ENCODE data around the gene MYH15.

- TF ChIP-seq YBX1 (IDR thresholded peaks at IDR 0.05) (no peak), MYC (IDR thresholded peaks at IDR 0.05; ENCODE audit: insufficient read depth, insufficient read length, insufficient replicate concordance, low read length, severe bottlenecking) (no peak), SIX5 (IDR thresholded peaks at IDR 0.05; ENCODE audit: low read depth, low read length, severe bottlenecking) (no peak), BMI1 (IDR thresholded peaks at IDR 0.05; ENCODE audit: borderline replicate concordance) (no peak), ZBTB40 (IDR thresholded peaks at IDR 0.05; ENCODE audit: borderline replicate concordance) (no peak), TAF1 (IDR thresholded peaks at IDR 0.05; ENCODE audit: borderline replicate concordance, low read depth, low read length) (no peak), CHD2 (IDR thresholded peaks at IDR 0.05; ENCODE audit: borderline replicate concordance, low read depth, low read length) (no peak)
- TF ChIP-seq, protein P1, sequence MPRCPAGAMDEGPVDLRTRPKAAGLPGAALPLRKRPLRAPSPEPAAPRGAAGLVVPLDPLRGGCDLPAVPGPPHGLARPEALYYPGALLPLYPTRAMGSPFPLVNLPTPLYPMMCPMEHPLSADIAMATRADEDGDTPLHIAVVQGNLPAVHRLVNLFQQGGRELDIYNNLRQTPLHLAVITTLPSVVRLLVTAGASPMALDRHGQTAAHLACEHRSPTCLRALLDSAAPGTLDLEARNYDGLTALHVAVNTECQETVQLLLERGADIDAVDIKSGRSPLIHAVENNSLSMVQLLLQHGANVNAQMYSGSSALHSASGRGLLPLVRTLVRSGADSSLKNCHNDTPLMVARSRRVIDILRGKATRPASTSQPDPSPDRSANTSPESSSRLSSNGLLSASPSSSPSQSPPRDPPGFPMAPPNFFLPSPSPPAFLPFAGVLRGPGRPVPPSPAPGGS (IDR thresholded peaks at IDR 0.05; ENCODE audit: borderline replicate concordance, insufficient read depth, low read depth, low read length, poor library complexity, severe bottlenecking): no peak
These were observed 51.2 kb downstream of the MYH15 start for GRCh38 chr3:108459225-108459624.

Data from GM12878 (cell line).